Activated CD4-positive, alpha-beta T cell treated with anti-CD3 and anti-CD28 coated beads, Interleukin-2, Interleukin-4, amounts not matched to agents 100 ng/mL and 50 ng/mL, durations not matched to agents 16 hours and 8 hours (primary cell): ENCODE results near the gene CEP128.
"Not testable (repeated sequence)": the region's sequence is repeated elsewhere in the genome, so short reads cannot be mapped to it uniquely, and the experiment has no call there.

Experiments used
- DNase-seq: peaks from one replicate; pipeline ENCODE4 v3.0.0-alpha.2; 2020; ENCODE audit warnings: low spot score

Gene CEP128

GRCh38 chr14:80953211-80953610 lies 11.7 kb upstream of the CEP128 start:
- not testable (repeated sequence) for DNase-seq

- DNase-seq: no peak
Measured at GRCh38 chr14:80951491-80951890, 10.0 kb upstream of the CEP128 start.

DNA sequence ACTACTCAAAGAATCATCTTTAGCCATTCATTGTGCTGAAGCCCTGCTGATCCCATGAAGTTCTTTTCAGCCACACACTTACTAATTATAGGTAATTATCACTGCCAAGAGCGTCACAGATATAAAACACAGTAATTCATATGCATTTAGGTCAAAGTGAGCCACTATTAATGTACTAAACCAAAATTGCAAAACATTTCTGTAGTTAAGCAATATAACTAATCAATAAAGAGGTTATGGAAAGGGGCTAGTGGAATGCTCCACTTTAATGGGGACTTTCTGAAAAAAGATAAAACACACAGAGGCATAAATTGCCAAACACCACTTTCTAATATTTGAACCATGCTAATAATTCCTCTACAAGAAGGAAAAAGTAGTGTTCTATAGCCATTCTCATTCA lies 6.8 kb upstream of the CEP128 start:
- DNase-seq: no peak

DNA sequence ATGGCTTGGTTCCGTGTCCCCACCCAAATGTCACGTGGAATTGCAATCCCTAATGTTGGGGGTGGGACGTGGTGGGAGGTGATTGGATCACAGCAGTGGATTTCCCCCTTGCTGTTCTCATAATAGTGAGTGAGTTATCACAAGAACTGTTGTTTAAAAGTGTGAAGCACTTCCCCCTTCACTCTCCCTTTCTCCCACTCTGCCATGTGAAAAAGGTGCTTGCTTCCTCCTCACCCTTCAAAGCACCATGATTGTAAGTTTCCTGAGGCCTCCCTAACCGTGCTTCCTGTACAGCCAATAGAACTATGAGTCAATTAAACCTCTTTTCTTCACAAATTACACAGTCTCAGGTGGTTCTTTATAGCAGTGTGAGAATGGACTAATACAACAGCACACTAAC lies 5.3 kb upstream of the CEP128 start:
- no peak for DNase-seq

DNA sequence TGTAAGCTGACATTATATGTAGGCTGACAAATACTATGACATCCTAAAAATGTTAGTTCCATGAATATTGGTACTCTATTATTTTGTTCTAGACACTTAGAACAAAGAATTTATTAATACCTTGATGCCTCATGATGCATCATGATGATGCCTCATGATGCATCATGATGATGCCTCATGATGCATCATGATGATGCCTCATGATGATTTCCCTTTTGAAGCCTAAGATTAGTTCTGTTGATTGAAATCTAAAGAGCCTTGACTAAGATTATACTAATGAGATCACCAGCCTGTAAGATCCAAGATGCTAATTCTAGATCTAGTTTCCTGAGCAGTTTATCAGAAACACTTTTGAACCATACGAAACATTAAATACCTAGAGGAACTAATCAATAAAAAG lies 4.6 kb upstream of the CEP128 start:
- DNase-seq: no peak

GRCh38 chr14:80944861-80945617 lies 3.5 kb upstream of the CEP128 start:
- no peak for DNase-seq

DNA sequence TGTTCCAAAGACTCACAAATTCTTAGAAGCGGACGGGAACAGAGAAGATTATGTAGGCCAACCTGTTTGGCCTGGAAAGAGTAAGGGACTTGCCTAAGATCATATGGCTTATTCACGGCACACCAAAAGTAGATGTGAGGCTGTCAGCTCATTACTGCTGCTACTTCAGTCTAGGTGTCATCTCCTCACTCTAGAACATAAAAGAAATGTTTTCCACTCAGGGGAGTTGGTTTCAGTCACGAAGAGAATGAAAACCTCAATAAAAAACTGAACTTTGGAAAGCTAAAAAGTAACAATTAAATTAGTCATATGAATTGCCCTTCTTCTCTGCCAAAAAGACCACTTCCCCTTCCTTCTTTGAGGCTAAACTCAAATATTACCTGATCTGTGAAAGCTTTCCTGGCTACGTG lies 658 bp upstream of the CEP128 start:
- peak; percentile 43 for DNase-seq

- peak; percentile 74 for DNase-seq
Measured at GRCh38 chr14:80940146-80940545, 1.4 kb downstream of the CEP128 start.

- no peak for DNase-seq
Measured at GRCh38 chr14:80933686-80934085, 7.9 kb downstream of the CEP128 start.

- DNase-seq: no peak
Measured at GRCh38 chr14:80933282-80933681, 8.3 kb downstream of the CEP128 start.

DNA sequence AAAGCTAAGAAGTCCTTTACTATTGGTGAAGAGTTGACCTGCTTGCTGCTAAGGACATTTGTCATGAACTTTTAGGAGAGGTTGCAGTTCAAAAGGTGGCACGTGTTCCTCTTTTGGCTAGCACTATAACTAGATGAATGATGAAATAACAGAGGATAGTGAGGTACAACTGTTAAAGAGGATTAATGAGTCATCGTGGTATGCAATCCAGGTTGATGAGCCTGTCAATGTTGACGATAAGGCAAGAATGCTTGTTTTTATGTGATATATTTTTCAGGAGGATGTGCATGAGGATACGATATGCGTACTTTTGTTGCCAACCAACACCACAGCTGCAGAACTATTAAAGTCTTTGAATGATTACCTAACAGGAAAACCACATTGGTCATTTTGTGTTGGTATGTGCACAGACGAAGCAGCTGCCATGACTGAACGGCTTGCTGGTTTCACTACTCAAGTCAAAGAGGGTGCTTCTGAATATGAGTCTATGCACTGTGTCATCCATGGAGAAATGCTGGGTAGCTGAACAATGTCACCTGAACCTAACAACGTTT lies 10.6 kb downstream of the CEP128 start:
- peak; percentile 90 for DNase-seq

DNA sequence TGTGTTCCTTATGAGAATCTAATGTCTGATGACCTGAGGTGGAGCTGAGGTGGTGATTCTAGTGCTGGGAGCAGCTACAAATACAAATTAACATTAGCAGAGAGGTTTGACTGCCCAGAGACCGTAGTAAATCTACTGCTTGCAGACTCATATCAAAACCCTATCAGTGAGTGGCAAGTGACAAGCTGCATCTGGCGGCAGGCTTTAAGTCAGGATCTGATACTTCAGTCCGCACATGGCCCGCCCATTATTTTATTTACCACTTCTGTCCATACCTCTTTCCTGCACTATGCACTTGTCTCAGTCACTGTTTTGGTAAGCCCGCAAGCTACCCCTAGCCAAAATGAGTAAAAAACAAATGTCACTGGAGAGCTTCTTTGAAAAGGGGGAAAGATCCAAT lies 11.4 kb downstream of the CEP128 start:
- DNase-seq: peak; percentile 31

DNA sequence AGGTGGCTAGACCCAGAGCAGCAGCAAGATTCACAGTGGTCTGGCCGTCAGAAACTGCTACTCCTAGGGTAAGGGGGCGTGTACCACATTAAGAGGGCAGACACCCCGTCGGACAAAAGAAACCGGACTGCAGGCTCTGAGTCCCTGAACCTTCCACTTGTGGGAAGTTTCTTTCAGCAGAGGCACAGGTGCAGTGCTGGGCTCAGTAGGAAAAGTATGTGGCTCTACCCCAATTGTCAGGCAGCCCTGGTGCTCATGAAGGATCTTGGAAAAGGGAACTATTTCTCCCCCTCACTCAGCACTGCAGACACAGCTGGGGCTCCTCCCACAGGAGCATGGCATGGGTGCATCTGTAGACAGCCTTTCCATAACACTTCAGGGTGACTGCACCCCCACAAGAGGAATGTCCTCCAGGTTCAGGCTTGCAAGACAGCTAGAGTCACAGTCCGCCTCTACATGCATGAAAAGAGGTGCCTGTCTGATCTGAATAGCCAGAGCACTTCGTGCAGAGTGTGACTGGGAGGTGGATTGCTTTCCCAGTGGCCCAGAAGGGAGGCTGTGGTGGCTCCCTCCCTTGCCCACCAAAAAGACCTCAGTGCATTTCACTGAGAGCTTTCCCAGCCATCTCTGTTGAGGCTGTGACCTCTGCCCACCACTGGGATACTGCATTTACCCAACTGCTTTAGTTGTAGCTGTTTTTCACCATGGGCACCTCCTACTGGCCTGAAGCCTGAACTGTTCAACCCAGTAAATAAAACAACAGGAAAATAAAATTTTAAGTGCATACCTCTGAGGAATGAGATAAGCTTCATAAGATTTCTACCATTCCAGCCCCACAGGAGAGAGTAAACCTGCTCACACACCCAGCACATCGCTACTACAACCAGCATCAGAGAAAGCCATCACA lies 14.2 kb downstream of the CEP128 start:
- no peak for DNase-seq

DNA sequence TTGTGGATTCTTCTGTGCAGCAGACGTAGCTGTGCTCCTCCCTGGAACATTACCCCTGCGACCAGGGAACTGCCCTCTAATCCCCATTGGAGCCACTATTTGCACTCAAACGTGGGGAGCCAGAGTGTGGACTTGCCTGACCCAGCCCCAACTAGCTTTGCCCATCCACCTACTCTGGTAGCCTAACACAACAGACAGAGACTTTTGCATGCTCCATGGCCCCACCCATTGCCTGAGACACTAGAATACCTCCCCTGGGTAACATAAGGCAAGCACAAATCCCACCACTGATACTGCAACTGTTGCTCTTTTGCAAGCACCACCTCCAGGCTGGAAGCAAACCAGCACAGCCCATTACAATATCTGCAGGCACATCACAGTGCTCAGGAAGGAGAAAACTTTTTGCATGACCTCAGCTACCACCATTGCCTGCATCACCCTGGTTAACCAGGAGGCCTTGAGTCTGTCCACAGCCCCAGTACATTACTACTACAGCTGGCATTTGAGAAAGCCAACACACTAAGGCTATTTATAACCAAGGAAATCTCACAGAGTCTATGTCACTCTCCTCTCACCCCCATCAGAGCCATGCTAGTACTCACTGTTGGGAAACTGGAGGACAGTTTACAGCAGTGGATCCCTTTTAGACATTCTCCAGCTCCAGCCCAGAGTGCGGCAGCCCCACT lies 15.0 kb downstream of the CEP128 start:
- DNase-seq: no peak

DNA sequence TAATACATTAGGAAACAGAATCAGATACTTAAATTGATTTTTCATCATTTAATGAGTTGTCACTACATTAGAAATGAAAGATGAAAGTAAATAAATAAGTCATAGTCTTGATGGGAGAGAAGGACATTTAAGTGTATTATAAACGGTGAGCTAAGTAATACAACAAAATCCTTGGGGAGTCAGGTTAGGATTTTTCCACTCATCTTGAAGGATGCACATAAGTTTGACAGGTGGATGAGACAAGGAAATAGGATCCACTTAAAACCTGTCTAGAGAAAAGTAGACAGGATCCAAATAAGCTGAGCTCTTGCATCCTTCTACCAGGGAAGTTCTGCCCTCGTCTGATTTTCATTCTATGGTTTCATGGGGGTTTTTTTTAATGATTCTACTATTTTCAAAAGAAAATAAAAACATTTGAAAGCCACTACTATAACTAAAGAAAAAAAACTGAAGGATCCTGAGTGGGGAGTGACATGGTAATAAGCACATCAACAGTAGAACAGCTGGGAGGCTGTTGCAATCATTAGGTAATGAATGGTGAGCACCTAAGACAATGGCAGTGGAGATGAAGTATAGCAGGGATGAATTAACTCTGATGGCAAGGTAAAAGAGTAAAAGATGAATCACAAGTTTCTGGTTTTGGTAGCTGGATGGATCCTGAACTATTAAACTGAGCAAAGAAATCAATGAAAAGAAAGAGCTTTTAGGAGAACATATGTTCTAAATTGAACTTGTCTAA lies 17.0 kb downstream of the CEP128 start:
- DNase-seq: no peak

DNA sequence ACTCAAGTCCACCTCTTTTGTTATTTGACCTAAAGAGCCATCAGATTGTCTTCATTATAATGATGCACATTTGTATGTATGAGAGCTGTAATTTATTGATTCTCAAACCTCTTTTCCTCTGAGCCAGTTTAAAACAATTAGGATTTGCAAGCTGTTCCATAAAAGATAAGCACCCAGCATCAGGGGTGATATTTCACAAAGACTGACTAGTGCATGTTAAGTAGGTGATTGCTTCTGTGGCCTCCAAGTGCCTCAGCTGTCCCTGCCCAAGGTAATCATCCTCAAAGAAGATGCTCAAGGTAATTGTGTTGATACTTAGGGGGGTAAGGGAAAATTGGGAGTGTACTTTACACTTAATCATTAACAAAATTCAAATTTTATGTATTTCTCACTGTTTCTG lies 18.2 kb downstream of the CEP128 start:
- DNase-seq: no peak

DNA sequence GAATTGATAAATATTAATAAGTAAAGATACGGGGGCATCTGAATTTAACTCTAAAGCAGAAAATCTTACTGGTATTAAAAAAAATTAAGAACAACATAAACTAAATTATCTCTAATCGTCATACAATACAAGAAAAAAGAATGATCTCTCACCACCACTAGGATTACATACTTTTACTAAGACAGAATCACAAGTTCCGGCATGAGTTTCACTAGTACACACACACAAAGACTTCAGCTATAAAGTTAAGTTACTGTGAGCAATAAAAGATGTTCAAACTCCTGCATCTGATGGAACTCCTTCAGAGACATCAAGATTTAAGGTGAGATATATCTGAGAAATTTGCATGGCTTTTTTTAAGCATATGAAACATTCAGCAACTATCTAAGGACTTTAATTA lies 21.9 kb downstream of the CEP128 start:
- no peak for DNase-seq

DNA sequence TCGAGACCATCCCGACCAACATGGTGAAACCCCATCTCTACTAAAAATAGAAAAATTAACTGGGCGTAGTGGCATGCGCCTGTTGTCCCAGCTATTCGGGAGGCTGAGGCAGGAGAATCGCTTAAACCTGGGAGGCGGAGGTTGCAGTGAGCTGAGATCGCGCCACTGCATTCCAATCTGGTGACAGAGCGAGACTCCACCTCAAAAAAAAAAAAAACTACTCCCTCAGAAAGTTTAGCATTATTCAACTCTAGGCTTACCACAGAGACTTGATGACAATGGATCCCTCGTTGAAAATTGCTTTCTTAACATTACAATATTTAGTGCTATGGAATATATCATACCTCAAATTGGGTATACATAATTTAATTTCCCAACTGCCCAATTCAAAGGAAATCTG lies 29.5 kb downstream of the CEP128 start:
- DNase-seq: not testable (repeated sequence)

GRCh38 chr14:80906946-80907345 lies 34.6 kb downstream of the CEP128 start:
- DNase-seq: no peak

DNA sequence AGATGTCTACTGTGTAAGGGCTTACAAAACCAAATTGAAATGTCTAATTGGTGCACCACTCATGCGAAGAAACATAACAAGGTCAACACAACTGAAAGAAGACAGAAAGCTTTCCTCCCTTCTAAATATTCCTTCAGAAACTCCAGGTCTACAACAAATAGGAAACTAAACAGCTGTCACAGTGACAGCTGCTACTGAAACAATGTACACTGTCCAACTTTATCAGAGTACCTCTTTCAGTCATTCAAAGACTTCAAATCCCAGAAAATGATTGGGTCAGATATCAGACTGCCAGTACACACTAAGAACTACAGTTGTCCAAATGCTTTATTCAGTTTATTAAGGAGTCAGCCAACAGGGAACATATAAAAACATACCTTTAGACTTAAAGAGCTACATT lies 35.2 kb downstream of the CEP128 start:
- DNase-seq: no peak

DNA sequence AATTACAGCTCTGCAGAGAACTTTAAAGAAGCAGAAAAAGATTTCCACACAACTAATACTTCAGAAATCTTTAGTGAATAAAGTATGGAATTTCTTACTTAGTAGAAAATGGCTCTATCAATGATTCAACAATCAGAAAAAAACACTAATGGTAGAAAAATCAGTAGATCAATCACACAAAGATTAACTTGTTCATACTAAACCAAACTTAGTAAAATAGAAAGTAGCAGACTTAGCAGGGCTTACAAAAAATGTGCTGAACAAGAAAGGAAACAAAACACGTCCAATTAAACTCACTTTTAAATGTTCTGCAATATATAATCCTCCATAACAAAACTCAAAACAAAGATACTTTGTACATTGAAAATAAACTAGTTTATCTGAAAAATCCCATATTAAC lies 38.9 kb downstream of the CEP128 start:
- DNase-seq: peak; percentile 26

GRCh38 chr14:80901822-80902221 lies 39.7 kb downstream of the CEP128 start:
- peak; percentile 38 for DNase-seq
